Panc1 (cell line): Measurements from ENCODE around the gene PRDM1. TPM values are rescaled to one million over a fixed set of nuclear protein-coding genes. Genes with fewer than 3 reads are reported as not detected.

Experiments used
- ATAC-seq: fragments of 200-7000 bp; cut with Tn5 transposase; 2 replicates; pipeline ENCODE4 v1.9.1; 2020; ENCODE audit warnings: mild to moderate bottlenecking, moderate library complexity
- BruUV-seq: library from RNA; stranded (reverse); fragments of 400-500 nt; replicated peaks from 2 replicates; lab custom pipeline; 2021; lab: Mats Ljungman, UMichigan
- CTCF ChIA-PET: fragments of 300-600 bp; sonication (Branson Sonifier 250); formaldehyde crosslinking; loops from one replicate; lab custom pipeline; 2022; ENCODE audit warnings: antibody characterized with exemption; lab: Charles Lee
- POLR2A ChIA-PET: fragments of 300-600 bp; sonication (Branson Sonifier 250); formaldehyde crosslinking; loops from one replicate; lab custom pipeline; 2022; ENCODE audit warnings: antibody characterized with exemption; lab: Charles Lee
- DNase-seq: peaks from one replicate; pipeline ENCODE4 v3.0.0-alpha.2; 2010; ENCODE audit warnings: low read depth, low spot score
- H3K27ac ChIP-seq: 2 replicates; pipeline ENCODE4 v1.5.1; 2011; ENCODE audit warnings: mild to moderate bottlenecking, low read length, inconsistent platforms
- H3K27me3 ChIP-seq: fragments of 200-500 bp; sonication (Bioruptor generic); 2 replicates; pipeline ENCODE4 v1.6.0; 2014; ENCODE audit warnings: low read length, inconsistent platforms; ENCODE audit not compliant: control insufficient read depth, insufficient read depth
- H3K36me3 ChIP-seq: fragments of 200-500 bp; sonication (Bioruptor generic); 2 replicates; pipeline ENCODE4 v1.5.1; 2014; ENCODE audit warnings: inconsistent platforms, mild to moderate bottlenecking, low read length, moderate library complexity; ENCODE audit not compliant: control insufficient read depth, insufficient read depth
- H3K4me1 ChIP-seq: 2 replicates; pipeline ENCODE4 v1.5.1; 2011; ENCODE audit warnings: inconsistent platforms, mild to moderate bottlenecking, low read length, moderate library complexity; ENCODE audit not compliant: control insufficient read depth, insufficient read depth
- H3K4me3 ChIP-seq, 2 experiments: 2 replicates each; pipeline ENCODE4 v1.5.1; 2011 to 2012; ENCODE audit warnings: low read depth in 2 of 2, low read length in 2 of 2, mild to moderate bottlenecking in 2 of 2, inconsistent platforms in 1 of 2, moderate library complexity in 1 of 2
- H3K9me3 ChIP-seq: fragments of 200-500 bp; sonication (Bioruptor generic); 2 replicates; pipeline ENCODE4 v1.5.1; 2014; ENCODE audit warnings: low read depth, mild to moderate bottlenecking, inconsistent platforms, low read length, moderate library complexity; ENCODE audit not compliant: control insufficient read depth, insufficient read depth
- POLR2AphosphoS5 ChIP-seq: IDR thresholded peaks from 2 replicates; pipeline ENCODE4 v1.6.1; 2012; ENCODE audit warnings: mild to moderate bottlenecking, low read depth, low read length, moderate library complexity
- SIN3A ChIP-seq: IDR thresholded peaks from 2 replicates; pipeline ENCODE4 v1.6.1; 2012; ENCODE audit warnings: low read depth, mild to moderate bottlenecking, low read length, moderate library complexity, borderline replicate concordance; ENCODE audit not compliant: insufficient read depth
- TCF7L2 ChIP-seq: IDR thresholded peaks from 2 replicates; pipeline ENCODE4 v1.6.1; 2011; ENCODE audit warnings: mild to moderate bottlenecking, low read depth, low read length, inconsistent platforms
- in situ Hi-C: cut with HindIII; loops from 2 replicates; pipeline ENCODE4 v1.10.0; 2016; ENCODE audit warnings: low sequenced_read_pairs, low pct_unique_long_range_greater_than_20kb
- intact Hi-C: fragments of 100-400 bp; cut with micrococcal nuclease; formaldehyde crosslinking; loops from one replicate; pipeline ENCODE4 v1.10.0; 2022; ENCODE audit not compliant: unreplicated experiment
- total RNA-seq: library from RNA; stranded (reverse); gene quantifications from one replicate; pipeline ENCODE4 v1.2.1, GENCODE V29; 2021; ENCODE audit not compliant: unreplicated experiment
- TF ChIP-seq, protein P1 (sequence below): fragments of 450-650 bp; IDR thresholded peaks from 2 replicates; pipeline ENCODE4 v1.5.1; 2017; ENCODE audit warnings: mild to moderate bottlenecking
- TF ChIP-seq, protein P2 (sequence below), 2 experiments: IDR thresholded peaks; 2 replicates each; pipeline ENCODE4 v1.6.1; 2011 to 2012; ENCODE audit warnings: low read depth in 2 of 2, control low read depth in 1 of 2, low read length in 1 of 2, mild to moderate bottlenecking in 1 of 2, moderate library complexity in 1 of 2; ENCODE audit not compliant: insufficient read depth in 1 of 2

The PRDM1 gene
- total RNA-seq, 1 experiment from 2014 or later = 2.6 TPM

DNA sequence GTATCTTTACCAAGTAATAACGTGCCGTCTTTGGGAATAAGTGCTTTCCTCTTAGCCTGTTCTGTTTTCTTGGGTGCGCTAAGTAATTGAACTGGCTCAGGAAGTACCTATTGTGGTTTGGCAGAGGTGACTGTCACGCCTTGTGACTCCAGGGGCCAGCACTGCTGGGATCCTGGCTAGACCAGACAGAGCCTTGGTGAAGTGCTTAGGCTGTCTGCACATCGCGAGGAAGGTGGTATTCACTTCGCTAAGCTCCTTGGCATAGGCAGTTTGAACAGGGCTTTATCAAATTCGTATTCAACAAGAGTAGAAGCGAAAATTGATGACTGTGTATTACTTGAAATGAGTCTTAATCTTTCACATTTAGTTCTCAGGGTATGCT, 17.6 kb downstream of the PRDM1 start:
- Histone ChIP-seq H3K4me3 (peak overlapping the region; percentile 1 to 28; a peak in 3 of 4 replicates), H3K36me3 (no peaks in the 10 kb centered on the region), H3K27ac (peak overlapping the region; percentile 5; the same call in 1 of the 2 replicates), H3K4me1 (peaks cover 13% of the 10 kb centered on the region), H3K9me3 (no peaks in the 10 kb centered on the region), H3K27me3 (no peaks in the 10 kb centered on the region; the same call in 1 of the 2 replicates)
- BruUV-seq = no TSS peak
- ATAC-seq (peak; percentile 84), DNase-seq (no peak)
- in situ Hi-C loops (no loop called here), intact Hi-C loops (no loop called here)
- TF ChIP-seq, protein P1, sequence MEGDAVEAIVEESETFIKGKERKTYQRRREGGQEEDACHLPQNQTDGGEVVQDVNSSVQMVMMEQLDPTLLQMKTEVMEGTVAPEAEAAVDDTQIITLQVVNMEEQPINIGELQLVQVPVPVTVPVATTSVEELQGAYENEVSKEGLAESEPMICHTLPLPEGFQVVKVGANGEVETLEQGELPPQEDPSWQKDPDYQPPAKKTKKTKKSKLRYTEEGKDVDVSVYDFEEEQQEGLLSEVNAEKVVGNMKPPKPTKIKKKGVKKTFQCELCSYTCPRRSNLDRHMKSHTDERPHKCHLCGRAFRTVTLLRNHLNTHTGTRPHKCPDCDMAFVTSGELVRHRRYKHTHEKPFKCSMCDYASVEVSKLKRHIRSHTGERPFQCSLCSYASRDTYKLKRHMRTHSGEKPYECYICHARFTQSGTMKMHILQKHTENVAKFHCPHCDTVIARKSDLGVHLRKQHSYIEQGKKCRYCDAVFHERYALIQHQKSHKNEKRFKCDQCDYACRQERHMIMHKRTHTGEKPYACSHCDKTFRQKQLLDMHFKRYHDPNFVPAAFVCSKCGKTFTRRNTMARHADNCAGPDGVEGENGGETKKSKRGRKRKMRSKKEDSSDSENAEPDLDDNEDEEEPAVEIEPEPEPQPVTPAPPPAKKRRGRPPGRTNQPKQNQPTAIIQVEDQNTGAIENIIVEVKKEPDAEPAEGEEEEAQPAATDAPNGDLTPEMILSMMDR = no peak
- POLR2A ChIA-PET = no interaction called here
- CTCF ChIA-PET = no interaction called here

- ChIA-PET CTCF (no interaction called here), POLR2A (interaction anchor here (0.7 kb wide), 1 partner anchor 534 kb away, joined by 15 read pairs; no protein-coding TSS in a partner anchor)
- in situ Hi-C loops = no loop called here
- Histone ChIP-seq H3K27me3 (no peaks in the 10 kb centered on the region), H3K9me3 (no peaks in the 10 kb centered on the region), H3K4me3 (no peak overlapping the region), H3K36me3 (no peaks in the 10 kb centered on the region), H3K27ac (no peak overlapping the region), H3K4me1 (peaks cover 9% of the 10 kb centered on the region; the same call in 1 of the 2 replicates)
- intact Hi-C loops = no loop called here
- ATAC-seq (no peak), DNase-seq (no peak)
- TF ChIP-seq, protein P1 = no peak
- TF ChIP-seq TCF7L2 (no peak), POLR2AphosphoS5 (no peak), SIN3A (no peak)
- TF ChIP-seq, protein P2, sequence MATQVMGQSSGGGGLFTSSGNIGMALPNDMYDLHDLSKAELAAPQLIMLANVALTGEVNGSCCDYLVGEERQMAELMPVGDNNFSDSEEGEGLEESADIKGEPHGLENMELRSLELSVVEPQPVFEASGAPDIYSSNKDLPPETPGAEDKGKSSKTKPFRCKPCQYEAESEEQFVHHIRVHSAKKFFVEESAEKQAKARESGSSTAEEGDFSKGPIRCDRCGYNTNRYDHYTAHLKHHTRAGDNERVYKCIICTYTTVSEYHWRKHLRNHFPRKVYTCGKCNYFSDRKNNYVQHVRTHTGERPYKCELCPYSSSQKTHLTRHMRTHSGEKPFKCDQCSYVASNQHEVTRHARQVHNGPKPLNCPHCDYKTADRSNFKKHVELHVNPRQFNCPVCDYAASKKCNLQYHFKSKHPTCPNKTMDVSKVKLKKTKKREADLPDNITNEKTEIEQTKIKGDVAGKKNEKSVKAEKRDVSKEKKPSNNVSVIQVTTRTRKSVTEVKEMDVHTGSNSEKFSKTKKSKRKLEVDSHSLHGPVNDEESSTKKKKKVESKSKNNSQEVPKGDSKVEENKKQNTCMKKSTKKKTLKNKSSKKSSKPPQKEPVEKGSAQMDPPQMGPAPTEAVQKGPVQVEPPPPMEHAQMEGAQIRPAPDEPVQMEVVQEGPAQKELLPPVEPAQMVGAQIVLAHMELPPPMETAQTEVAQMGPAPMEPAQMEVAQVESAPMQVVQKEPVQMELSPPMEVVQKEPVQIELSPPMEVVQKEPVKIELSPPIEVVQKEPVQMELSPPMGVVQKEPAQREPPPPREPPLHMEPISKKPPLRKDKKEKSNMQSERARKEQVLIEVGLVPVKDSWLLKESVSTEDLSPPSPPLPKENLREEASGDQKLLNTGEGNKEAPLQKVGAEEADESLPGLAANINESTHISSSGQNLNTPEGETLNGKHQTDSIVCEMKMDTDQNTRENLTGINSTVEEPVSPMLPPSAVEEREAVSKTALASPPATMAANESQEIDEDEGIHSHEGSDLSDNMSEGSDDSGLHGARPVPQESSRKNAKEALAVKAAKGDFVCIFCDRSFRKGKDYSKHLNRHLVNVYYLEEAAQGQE (IDR thresholded peaks at IDR 0.05; ENCODE audit: insufficient read depth in 1 of 2, low read depth in 2 of 2, low read length in 1 of 2) = no peak
- no TSS peak for BruUV-seq
These were observed 18.3 kb downstream of the PRDM1 start for GRCh38 chr6:106104476-106104875.
